GM12875 (cell line): ENCODE results near the gene YPEL2.
"Not testable (repeated sequence)": the region's sequence is repeated elsewhere in the genome, so short reads cannot be mapped to it uniquely, and the experiment has no call there.

ENCODE experiments used
- H3K4me3 ChIP-seq: one replicate; pipeline ENCODE4 v1.5.1; 2011; ENCODE audit warnings: low read depth, low read length, control low read depth
- TF ChIP-seq, protein P1 (sequence below): IDR thresholded peaks from 2 replicates; pipeline ENCODE4 v1.5.1; 2011; ENCODE audit warnings: low read depth, mild to moderate bottlenecking, control low read depth, inconsistent platforms, low read length, moderate library complexity, borderline replicate concordance; ENCODE audit not compliant: insufficient read depth

YPEL2 gene

DNA sequence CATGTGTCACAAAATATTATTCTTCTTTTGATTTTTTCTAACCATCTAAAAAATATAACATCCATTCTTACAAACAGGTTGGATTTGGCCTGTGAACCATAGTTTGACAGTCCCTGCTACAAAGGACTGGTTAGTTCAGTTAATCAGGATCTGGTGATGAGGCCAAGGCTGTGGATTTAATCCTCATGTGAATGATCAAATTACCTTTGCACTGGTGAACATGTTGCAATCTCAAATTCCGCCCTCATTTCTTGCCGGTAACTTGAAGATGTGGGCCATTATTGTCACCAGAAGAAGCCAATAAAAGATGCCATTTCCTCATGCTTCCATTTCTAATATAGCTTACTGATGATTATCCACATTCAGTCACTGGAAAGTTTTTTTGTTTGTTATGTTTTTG, 35.3 kb upstream of the YPEL2 start:
- TF ChIP-seq, protein P1, sequence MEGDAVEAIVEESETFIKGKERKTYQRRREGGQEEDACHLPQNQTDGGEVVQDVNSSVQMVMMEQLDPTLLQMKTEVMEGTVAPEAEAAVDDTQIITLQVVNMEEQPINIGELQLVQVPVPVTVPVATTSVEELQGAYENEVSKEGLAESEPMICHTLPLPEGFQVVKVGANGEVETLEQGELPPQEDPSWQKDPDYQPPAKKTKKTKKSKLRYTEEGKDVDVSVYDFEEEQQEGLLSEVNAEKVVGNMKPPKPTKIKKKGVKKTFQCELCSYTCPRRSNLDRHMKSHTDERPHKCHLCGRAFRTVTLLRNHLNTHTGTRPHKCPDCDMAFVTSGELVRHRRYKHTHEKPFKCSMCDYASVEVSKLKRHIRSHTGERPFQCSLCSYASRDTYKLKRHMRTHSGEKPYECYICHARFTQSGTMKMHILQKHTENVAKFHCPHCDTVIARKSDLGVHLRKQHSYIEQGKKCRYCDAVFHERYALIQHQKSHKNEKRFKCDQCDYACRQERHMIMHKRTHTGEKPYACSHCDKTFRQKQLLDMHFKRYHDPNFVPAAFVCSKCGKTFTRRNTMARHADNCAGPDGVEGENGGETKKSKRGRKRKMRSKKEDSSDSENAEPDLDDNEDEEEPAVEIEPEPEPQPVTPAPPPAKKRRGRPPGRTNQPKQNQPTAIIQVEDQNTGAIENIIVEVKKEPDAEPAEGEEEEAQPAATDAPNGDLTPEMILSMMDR: no peak
- H3K4me3 ChIP-seq: no peak overlapping the region

DNA sequence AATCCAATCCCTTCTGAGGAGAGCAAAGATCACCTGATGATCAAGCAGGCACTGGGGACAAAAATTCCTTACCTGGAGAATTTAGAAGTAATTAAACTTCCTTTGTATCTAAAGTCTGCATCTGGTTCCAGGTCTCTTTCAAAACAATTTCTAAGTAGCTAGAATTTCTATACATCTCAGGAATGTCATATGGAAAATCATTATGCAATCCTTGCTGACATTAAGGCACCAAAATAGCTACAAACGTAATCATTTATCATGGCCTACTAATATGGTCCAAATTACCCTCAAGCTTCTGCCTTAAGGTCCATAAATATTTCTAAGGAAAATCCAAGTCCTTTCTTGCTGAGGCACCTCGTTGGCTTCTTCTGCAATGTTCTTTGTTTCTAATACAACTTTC, 32.9 kb upstream of the YPEL2 start:
- TF ChIP-seq, protein P1: no peak

GRCh38 chr17:59299400-59300092, 31.9 kb upstream of the YPEL2 start:
- TF ChIP-seq, protein P1: no peak
- no peak overlapping the region for H3K4me3 ChIP-seq

More for the DNA sequence above, 32.9 kb upstream of the YPEL2 start:
- H3K4me3 ChIP-seq: no peak overlapping the region

GRCh38 chr17:59300941-59301340, 30.5 kb upstream of the YPEL2 start:
- TF ChIP-seq, protein P1: no peak
- no peak overlapping the region for H3K4me3 ChIP-seq

- no peak overlapping the region for H3K4me3 ChIP-seq
- TF ChIP-seq, protein P1: no peak
Observed at GRCh38 chr17:59304811-59305210, 26.6 kb upstream of the YPEL2 start.

DNA sequence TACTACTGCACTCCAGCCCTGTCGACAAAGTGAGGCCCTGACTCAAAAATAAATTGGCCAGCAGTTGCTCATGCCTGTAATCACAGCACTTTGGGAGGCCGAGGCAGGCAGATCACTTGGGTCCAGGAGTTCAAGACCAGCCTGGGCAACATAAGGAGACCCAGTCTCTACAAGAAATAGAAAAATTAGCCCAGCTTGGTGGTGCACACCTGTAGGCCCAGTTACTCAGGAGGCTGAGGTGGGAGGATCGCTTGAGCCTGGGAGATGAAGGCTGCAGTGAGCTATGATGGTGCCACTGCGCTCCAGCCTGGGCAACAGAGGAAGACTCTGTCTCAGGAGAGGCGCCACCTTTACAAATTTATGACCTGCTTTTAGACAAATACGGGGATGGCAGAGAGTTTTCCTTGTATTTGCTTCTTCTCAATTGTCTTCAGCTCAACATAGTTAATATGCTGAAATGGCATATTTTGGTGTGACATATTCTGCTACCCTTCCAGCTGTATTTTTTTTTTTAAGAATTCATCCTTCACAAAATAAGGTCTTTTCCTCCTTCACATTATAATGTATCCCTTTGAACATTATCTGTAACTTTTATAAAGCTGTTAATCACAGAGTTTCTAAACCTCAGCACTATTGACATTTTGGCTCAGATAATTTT, 21.1 kb upstream of the YPEL2 start:
- H3K4me3 ChIP-seq: no peak overlapping the region
- TF ChIP-seq, protein P1: no peak

- H3K4me3 ChIP-seq: no peak overlapping the region
- TF ChIP-seq, protein P1: peak; percentile 67
Observed at GRCh38 chr17:59311051-59311468, 20.4 kb upstream of the YPEL2 start.

- not testable (repeated sequence) for H3K4me3 ChIP-seq
Observed at GRCh38 chr17:59311521-59311920, 19.9 kb upstream of the YPEL2 start.
